ENCODE measurements around the gene TBKBP1. TPM values are rescaled to one million over a fixed set of nuclear protein-coding genes. Genes with fewer than 3 reads are reported as not detected.

Gene TBKBP1
- total RNA-seq, 2 donors from 2014 or later = 6.3 to 10.2 TPM

DNA sequence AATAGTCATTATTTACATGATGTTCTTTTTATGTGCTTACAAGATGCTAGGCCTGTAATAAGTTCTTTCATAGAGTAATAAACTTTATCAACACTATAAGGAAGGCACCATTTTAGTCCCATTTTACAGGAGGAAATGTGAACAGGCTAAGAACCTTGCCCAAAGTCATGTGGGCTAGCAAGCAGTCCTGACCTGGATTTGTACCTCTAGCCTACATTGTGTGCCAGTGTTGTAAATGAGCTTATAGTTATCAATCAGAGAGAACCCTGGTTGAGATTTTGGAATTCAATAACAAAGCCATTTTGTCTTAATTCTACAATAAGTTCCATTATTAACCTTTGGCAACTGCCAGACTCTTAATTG is 6.7 kb upstream of the TBKBP1 start:
- peaks cover 48% of the 10 kb centered on the region for H3K36me3 Mint-ChIP-seq (ENCODE audit: low read depth)
- no peaks in the 10 kb centered on the region for H3K9me3 Mint-ChIP-seq
- ATAC-seq (replicated peaks) = no peak
- H3K27me3 Mint-ChIP-seq = no peaks in the 10 kb centered on the region
- peak overlapping the region; percentile 57 for H3K27ac Mint-ChIP-seq
- no peak overlapping the region for H3K4me3 Mint-ChIP-seq
- H3K4me1 Mint-ChIP-seq = peaks cover 11% of the 10 kb centered on the region

DNA sequence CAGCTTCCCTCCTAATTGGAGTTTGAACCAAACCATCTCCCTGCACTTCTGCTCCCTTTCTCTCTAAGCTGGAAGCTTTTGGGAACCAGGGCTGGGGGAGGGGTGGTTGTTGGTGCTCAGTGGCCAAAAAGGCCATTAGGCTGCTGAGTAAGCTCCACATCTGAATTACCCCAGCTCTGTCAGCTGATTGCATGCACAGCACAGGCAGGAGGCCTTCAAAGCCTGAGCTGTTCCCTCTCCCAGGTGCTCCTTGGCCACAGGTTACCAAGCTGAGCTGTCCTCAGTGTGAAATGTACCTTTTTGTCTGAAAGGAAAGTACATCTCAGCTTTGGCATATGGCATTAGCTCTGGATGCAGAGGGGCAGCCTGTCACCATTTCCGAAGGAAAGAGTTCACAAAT is 6.2 kb upstream of the TBKBP1 start:
- ATAC-seq (replicated peaks) = no peak
- no peak overlapping the region for H3K4me3 Mint-ChIP-seq
- no peak overlapping the region for H3K27ac Mint-ChIP-seq
- peaks cover 44% of the 10 kb centered on the region for H3K36me3 Mint-ChIP-seq (ENCODE audit: low read depth)
- no peaks in the 10 kb centered on the region for H3K27me3 Mint-ChIP-seq
- H3K9me3 Mint-ChIP-seq = no peaks in the 10 kb centered on the region
- peaks cover 15% of the 10 kb centered on the region for H3K4me1 Mint-ChIP-seq

DNA sequence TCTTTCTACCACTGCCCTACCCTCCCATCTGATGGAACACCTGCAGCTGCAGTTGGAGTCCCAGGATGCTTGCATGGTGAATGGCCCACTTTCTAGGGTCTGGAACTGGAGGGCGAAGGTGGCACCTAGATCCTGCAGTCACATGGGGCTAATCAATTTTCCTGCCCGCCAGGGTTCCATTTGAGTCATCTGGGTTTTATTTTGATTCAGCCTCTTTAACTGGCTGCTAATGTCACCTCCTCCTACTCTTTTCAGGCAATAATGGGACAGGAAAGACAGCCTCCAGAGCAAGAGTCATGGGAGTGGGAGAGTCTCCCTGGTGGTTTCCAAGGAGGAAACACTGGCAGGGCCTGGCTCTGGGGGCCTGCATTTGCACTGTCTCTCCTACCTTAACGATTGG is 3.8 kb upstream of the TBKBP1 start:
- Mint-ChIP-seq H3K9me3 (no peaks in the 10 kb centered on the region), H3K27ac (no peak overlapping the region), H3K4me3 (no peak overlapping the region), H3K4me1 (peaks cover 28% of the 10 kb centered on the region), H3K36me3 (ENCODE audit: low read depth) (peaks cover 31% of the 10 kb centered on the region), H3K27me3 (no peaks in the 10 kb centered on the region)
- ATAC-seq (replicated peaks) = peak; percentile 42

DNA sequence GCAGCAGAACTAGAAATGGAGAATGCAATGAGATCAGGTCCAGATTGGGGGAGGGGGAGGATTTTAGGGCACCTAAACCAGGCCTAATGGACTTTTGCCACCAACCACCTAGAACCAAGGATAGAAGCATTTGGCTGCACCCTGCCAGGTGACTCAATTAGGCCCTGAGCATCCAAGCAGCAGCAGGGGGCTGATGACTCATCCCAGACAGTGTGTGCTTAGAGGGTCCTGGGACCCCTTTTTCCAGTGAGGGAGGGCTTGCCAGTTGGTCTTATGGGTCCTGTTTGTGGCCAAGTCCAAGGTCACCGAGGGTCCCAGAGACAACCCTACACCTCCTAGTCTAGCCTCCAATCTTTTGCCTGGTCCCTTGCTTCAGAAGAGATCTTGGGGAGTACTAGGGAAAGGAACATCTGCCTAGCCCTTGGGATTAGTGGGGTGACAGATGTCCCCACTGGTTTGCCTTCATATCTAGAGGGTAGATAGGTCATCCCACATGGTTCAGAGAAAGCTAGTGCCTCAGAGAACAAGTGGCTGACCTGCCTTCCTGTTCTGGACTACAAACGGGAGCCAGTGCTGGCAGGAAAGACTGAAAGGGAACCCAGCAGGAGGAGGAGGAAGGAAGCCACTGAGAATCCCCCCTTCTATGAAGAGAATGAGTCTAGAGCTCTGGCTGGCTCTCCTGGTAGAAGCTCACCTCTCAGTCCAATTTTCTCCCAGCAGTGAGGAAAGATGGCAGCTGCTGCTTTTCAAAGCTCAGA is 1.6 kb upstream of the TBKBP1 start:
- Mint-ChIP-seq H3K36me3 (ENCODE audit: low read depth) (peaks cover 32% of the 10 kb centered on the region), H3K4me1 (peaks cover 31% of the 10 kb centered on the region), H3K4me3 (peak overlapping the region; percentile 92), H3K27ac (peak overlapping the region; percentile 91), H3K27me3 (no peaks in the 10 kb centered on the region), H3K9me3 (no peaks in the 10 kb centered on the region)
- ATAC-seq (replicated peaks) = no peak

DNA sequence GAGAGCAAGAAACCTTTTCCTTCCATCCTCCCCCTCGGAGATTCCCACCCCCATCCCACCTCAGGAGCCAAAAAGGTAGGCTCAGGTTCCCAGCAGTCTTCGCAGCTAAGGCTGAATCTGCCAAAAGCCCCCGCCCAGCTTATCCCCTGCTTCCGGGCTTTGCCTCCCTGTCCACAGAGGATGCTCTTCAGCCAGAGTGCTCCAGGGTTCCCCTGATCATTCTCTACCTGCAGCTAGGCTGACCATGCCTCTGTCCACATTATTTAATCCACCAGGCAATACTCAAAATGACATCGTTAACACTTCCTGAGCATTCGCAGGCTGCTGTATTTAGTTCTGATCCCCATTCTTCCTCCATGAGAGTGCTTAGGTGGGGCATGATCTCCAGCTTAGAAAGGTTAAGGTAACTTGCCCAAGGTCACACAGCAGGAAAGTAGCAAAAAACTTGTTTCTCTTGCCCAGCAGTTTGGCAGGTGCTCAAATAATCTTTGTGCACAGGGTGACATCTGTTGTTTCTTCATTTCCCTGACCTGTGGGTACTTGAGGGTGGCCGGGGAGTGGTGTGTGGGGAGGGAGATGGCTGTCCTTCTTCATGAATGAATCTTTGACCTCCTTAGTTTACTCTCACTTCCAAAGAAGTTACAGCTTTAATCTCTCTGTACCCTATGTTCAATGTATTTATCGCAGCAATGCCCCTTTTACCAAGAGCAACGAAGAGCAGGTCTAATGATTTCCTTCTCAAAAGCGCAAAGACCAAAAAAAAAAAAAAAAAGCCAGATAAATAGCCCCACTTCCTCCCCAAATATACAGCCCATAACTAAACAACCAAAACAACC is 848 bp upstream of the TBKBP1 start:
- no peak for ATAC-seq (replicated peaks)
- peaks cover 31% of the 10 kb centered on the region for H3K4me1 Mint-ChIP-seq
- H3K36me3 Mint-ChIP-seq (ENCODE audit: low read depth) = peaks cover 36% of the 10 kb centered on the region
- H3K27me3 Mint-ChIP-seq = no peaks in the 10 kb centered on the region
- peak overlapping the region; percentile 91 for H3K27ac Mint-ChIP-seq
- H3K9me3 Mint-ChIP-seq = no peaks in the 10 kb centered on the region
- peak overlapping the region; percentile 92 for H3K4me3 Mint-ChIP-seq

GRCh38 chr17:47694581-47695428 is 844 bp downstream of the TBKBP1 start:
- Mint-ChIP-seq H3K27ac (peak overlapping the region; percentile 90), H3K27me3 (no peaks in the 10 kb centered on the region), H3K4me3 (peak overlapping the region; percentile 88), H3K9me3 (no peaks in the 10 kb centered on the region), H3K36me3 (ENCODE audit: low read depth) (peaks cover 53% of the 10 kb centered on the region), H3K4me1 (peaks cover 31% of the 10 kb centered on the region)
- peak; percentile 60 for ATAC-seq (replicated peaks)

- Mint-ChIP-seq H3K4me3 (peak overlapping the region; percentile 88), H3K27me3 (no peaks in the 10 kb centered on the region), H3K9me3 (no peaks in the 10 kb centered on the region), H3K27ac (peak overlapping the region; percentile 90), H3K4me1 (peaks cover 31% of the 10 kb centered on the region), H3K36me3 (ENCODE audit: low read depth) (peaks cover 58% of the 10 kb centered on the region)
- ATAC-seq (replicated peaks) = no peak
Observed at GRCh38 chr17:47695429-47696376, 1.7 kb downstream of the TBKBP1 start.

GRCh38 chr17:47696717-47697642 is 3.0 kb downstream of the TBKBP1 start:
- H3K4me1 Mint-ChIP-seq = peaks cover 35% of the 10 kb centered on the region
- peak overlapping the region; percentile 90 for H3K27ac Mint-ChIP-seq
- H3K4me3 Mint-ChIP-seq = peak overlapping the region; percentile 88
- no peaks in the 10 kb centered on the region for H3K9me3 Mint-ChIP-seq
- no peaks in the 10 kb centered on the region for H3K27me3 Mint-ChIP-seq
- H3K36me3 Mint-ChIP-seq (ENCODE audit: low read depth) = peaks cover 68% of the 10 kb centered on the region
- no peak for ATAC-seq (replicated peaks)

GRCh38 chr17:47697906-47698711 is 4.1 kb downstream of the TBKBP1 start:
- no peak for ATAC-seq (replicated peaks)
- H3K4me3 Mint-ChIP-seq = peak overlapping the region; percentile 28
- H3K27me3 Mint-ChIP-seq = no peaks in the 10 kb centered on the region
- peaks cover 30% of the 10 kb centered on the region for H3K4me1 Mint-ChIP-seq
- no peaks in the 10 kb centered on the region for H3K9me3 Mint-ChIP-seq
- peak overlapping the region; percentile 12 for H3K27ac Mint-ChIP-seq
- peaks cover 74% of the 10 kb centered on the region for H3K36me3 Mint-ChIP-seq (ENCODE audit: low read depth)

DNA sequence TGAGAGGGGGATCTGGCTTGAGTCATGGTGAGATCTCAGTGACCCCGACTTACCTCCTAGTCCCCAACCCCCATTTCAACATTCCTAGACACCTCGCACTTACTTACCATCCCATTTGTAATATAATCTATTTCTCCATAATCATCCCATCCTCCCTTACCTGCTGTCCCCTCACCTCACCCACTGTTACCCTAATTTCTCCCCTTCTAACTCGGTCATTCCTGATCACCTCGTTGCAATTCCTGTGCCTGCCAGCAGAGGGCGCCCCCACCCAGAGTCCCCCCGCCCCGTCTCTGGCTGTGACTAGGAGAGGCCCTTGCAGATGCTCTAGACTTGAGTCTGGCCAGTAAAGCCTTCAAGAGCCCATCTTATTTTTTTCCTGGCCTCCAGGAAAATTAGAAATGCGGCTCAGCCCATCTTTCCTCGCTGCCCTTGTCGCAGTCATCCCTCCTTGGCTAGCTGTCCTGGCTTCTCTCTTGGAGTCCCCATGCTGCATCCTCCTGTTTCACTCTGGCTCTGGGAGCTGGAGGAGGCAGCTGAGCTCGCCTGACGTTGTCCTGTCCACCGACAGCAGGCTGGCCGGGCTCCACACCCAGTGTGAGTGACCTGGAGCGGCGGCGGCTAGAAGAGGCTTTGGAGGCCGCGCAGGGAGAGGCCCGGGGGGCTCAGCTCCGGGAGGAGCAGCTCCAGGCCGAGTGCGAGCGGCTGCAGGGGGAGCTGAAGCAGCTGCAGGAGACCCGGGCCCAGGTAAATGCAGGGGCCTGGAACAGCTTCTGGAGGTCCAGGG is 5.0 kb downstream of the TBKBP1 start:
- peaks cover 32% of the 10 kb centered on the region for H3K4me1 Mint-ChIP-seq
- H3K4me3 Mint-ChIP-seq = peak overlapping the region; percentile 28
- H3K27ac Mint-ChIP-seq = peak overlapping the region; percentile 12
- H3K27me3 Mint-ChIP-seq = no peaks in the 10 kb centered on the region
- ATAC-seq (replicated peaks) = peak; percentile 44
- peaks cover 76% of the 10 kb centered on the region for H3K36me3 Mint-ChIP-seq (ENCODE audit: low read depth)
- H3K9me3 Mint-ChIP-seq = no peaks in the 10 kb centered on the region

- Mint-ChIP-seq H3K27ac (no peak overlapping the region), H3K4me1 (peaks cover 36% of the 10 kb centered on the region), H3K27me3 (no peaks in the 10 kb centered on the region), H3K9me3 (no peaks in the 10 kb centered on the region), H3K36me3 (ENCODE audit: low read depth) (peaks cover 82% of the 10 kb centered on the region), H3K4me3 (peak overlapping the region; percentile 28)
- no peak for ATAC-seq (replicated peaks)
Observed at GRCh38 chr17:47699536-47699840, 5.5 kb downstream of the TBKBP1 start.

All from activated T-helper 17 cell treated with anti-CD3 and anti-CD28 coated beads, Interleukin-2, amount 50 U/mL, for 72 hours (primary cell).